Common myeloid progenitor, CD34-positive (primary cell): ENCODE results near the gene B3GLCT.

Source experiments
- CTCF ChIA-PET: fragments of 350-600 bp; sonication (Branson Sonifier 250); formaldehyde crosslinking; loops from one replicate; lab custom pipeline; 2021; ENCODE audit warnings: antibody characterized with exemption; lab: Charles Lee
- POLR2A ChIA-PET: fragments of 350-600 bp; sonication (Branson Sonifier 250); formaldehyde crosslinking; loops from one replicate; lab custom pipeline; 2021; ENCODE audit warnings: antibody characterized with exemption; lab: Charles Lee
- DNase-seq, 3 donors: peaks; one replicate each; pipeline versions ENCODE4 v3.0.0 to v3.0.0-alpha.2; 2013
- H3K27ac ChIP-seq, 2 experiments: 1 replicate in 1 of 2; 2 replicates in 1 of 2; pipeline ENCODE4 v1.7.0; 2013; ENCODE audit warnings: inconsistent platforms in 2 of 2, low read length in 2 of 2, mild to moderate bottlenecking in 2 of 2, low read depth in 1 of 2, moderate library complexity in 1 of 2; ENCODE audit not compliant: severe bottlenecking in 2 of 2, insufficient read depth in 1 of 2, poor library complexity in 1 of 2
- H3K27me3 ChIP-seq, 5 experiments: replicated peaks in 2 of 5; 1 replicate in 3 of 5; 2 replicates in 2 of 5; pipeline versions ENCODE4 v1.6.1 to v1.7.0; 2013; ENCODE audit warnings: low read length in 4 of 5, mild to moderate bottlenecking in 2 of 5, moderate library complexity in 2 of 5, inconsistent platforms in 1 of 5; ENCODE audit not compliant: insufficient read depth in 5 of 5, control insufficient read depth in 4 of 5
- H3K36me3 ChIP-seq, 4 experiments: 1 replicate in 2 of 4; 2 replicates in 2 of 4; pipeline versions ENCODE4 v1.6.1 to v1.7.0; 2013; ENCODE audit warnings: low read length in 3 of 4, control low read depth in 1 of 4, mild to moderate bottlenecking in 1 of 4; ENCODE audit not compliant: control insufficient read depth in 4 of 4, insufficient read depth in 4 of 4
- H3K4me1 ChIP-seq, 4 experiments: 1 replicate in 3 of 4; 2 replicates in 1 of 4; pipeline versions ENCODE4 v1.6.1 to v1.7.1; 2013; ENCODE audit warnings: low read length in 3 of 4, mild to moderate bottlenecking in 3 of 4, control low read depth in 1 of 4, inconsistent platforms in 1 of 4, moderate library complexity in 1 of 4; ENCODE audit not compliant: control insufficient read depth in 4 of 4, insufficient read depth in 4 of 4; ENCODE audit errors: control extremely low read depth in 1 of 4
- H3K4me3 ChIP-seq, 7 experiments: 1 replicate in 4 of 7; 2 replicates in 3 of 7; pipeline versions ENCODE4 v1.5.1 to v1.7.0; 2013; ENCODE audit warnings: mild to moderate bottlenecking in 7 of 7, low read length in 6 of 7, moderate library complexity in 6 of 7, inconsistent platforms in 2 of 7, low read depth in 2 of 7, control low read depth in 1 of 7; ENCODE audit not compliant: insufficient read depth in 4 of 7, control insufficient read depth in 1 of 7; ENCODE audit errors: extremely low read depth in 1 of 7
- H3K9me3 ChIP-seq, 5 experiments: 1 replicate in 4 of 5; 2 replicates in 1 of 5; pipeline versions ENCODE4 v1.6.1 to v1.7.1; 2013; ENCODE audit warnings: low read length in 4 of 5, mild to moderate bottlenecking in 2 of 5, inconsistent platforms in 1 of 5, low read depth in 1 of 5, moderate library complexity in 1 of 5; ENCODE audit not compliant: control insufficient read depth in 4 of 5, insufficient read depth in 2 of 5; ENCODE audit errors: control extremely low read depth in 1 of 5
- WGBS: methylation state at CpG from one replicate; pipeline ENCODE4 v1.1.5; 2013; ENCODE audit not compliant: insufficient coverage; 5-methylcytosine and 5-hydroxymethylcytosine counted together

B3GLCT gene

GRCh38 chr13:31246918-31247317 is 47.1 kb downstream of the B3GLCT start:
- Histone ChIP-seq H3K9me3 (no peaks in the 10 kb centered on the region), H3K27me3 (no peaks in the 10 kb centered on the region), H3K4me3 (no peak overlapping the region), H3K27ac (no peak overlapping the region), H3K4me1 (no peaks in the 10 kb centered on the region), H3K36me3 (no peaks in the 10 kb centered on the region)
- POLR2A ChIA-PET = no interaction called here
- CTCF ChIA-PET = interaction anchor here (3.1 kb wide), 1 partner anchor 11 kb away, joined by 15 read pairs; no protein-coding TSS in a partner anchor
- DNase-seq = no peak
- 96% methylated on average over 4 of the region's 6 CpGs for WGBS

- POLR2A ChIA-PET = no interaction called here
- WGBS = 100% methylated on average over 3 of the region's 3 CpGs
- H3K4me1 ChIP-seq = no peaks in the 10 kb centered on the region
Measured at GRCh38 chr13:31248361-31248760, 48.6 kb downstream of the B3GLCT start.

GRCh38 chr13:31248965-31249539 is 49.3 kb downstream of the B3GLCT start:
- WGBS = 87% methylated on average over 2 of the region's 4 CpGs
- Histone ChIP-seq H3K4me3 (no peak overlapping the region), H3K4me1 (no peaks in the 10 kb centered on the region), H3K27ac (no peak overlapping the region), H3K27me3 (no peaks in the 10 kb centered on the region), H3K36me3 (no peaks in the 10 kb centered on the region), H3K9me3 (peaks cover 0 to 2% (median 0%) of the 10 kb centered on the region in 5 experiments)
- DNase-seq = no peak
- CTCF ChIA-PET = interaction anchor here (1.3 kb wide), 1 partner anchor 13 kb away, joined by 3 read pairs; no protein-coding TSS in a partner anchor
- POLR2A ChIA-PET = interaction anchor here (0.6 kb wide), 2 partner anchors 167 to 516 kb away, joined by 3 to 4 read pairs; no protein-coding TSS in a partner anchor

More at GRCh38 chr13:31248361-31248760, 48.6 kb downstream of the B3GLCT start:
- no peaks in the 10 kb centered on the region for H3K27me3 ChIP-seq
- DNase-seq = no peak
- CTCF ChIA-PET = interaction anchor here (1.3 kb wide), 1 partner anchor 12 kb away, joined by 3 read pairs; no protein-coding TSS in a partner anchor
- H3K27ac ChIP-seq = no peak overlapping the region
- H3K9me3 ChIP-seq = peaks cover 0 to 2% (median 0%) of the 10 kb centered on the region in 5 experiments
- H3K4me3 ChIP-seq = no peak overlapping the region
- no peaks in the 10 kb centered on the region for H3K36me3 ChIP-seq

- CTCF ChIA-PET = no interaction called here
- no peaks in the 10 kb centered on the region for H3K4me1 ChIP-seq
- H3K27me3 ChIP-seq = no peaks in the 10 kb centered on the region
- H3K4me3 ChIP-seq = no peak overlapping the region
- peaks cover 0 to 2% (median 0%) of the 10 kb centered on the region in 5 experiments for H3K9me3 ChIP-seq
- no peak overlapping the region for H3K27ac ChIP-seq
- POLR2A ChIA-PET = no interaction called here
- H3K36me3 ChIP-seq = no peaks in the 10 kb centered on the region
- WGBS = 100% methylated on average over 4 of the region's 7 CpGs
- no peak for DNase-seq
Measured at GRCh38 chr13:31250435-31250834, 50.7 kb downstream of the B3GLCT start.

- ChIA-PET CTCF (no interaction called here), POLR2A (no interaction called here)
- Histone ChIP-seq H3K9me3 (peaks cover 0 to 16% (median 0%) of the 10 kb centered on the region in 5 experiments), H3K4me1 (no peaks in the 10 kb centered on the region), H3K27ac (no peak overlapping the region), H3K36me3 (peaks cover 0 to 8% (median under 1%) of the 10 kb centered on the region in 4 experiments), H3K27me3 (no peaks in the 10 kb centered on the region), H3K4me3 (no peak overlapping the region)
- no peak for DNase-seq
- WGBS = 100% methylated on average over 1 of the region's 2 CpGs
Measured at GRCh38 chr13:31261241-31261640, 61.5 kb downstream of the B3GLCT start.

GRCh38 chr13:31263346-31263745 is 63.6 kb downstream of the B3GLCT start:
- DNase-seq = no peak
- no CpG with 5 or more reads among the region's 1 CpG for WGBS
- no peaks in the 10 kb centered on the region for H3K4me1 ChIP-seq
- no peaks in the 10 kb centered on the region for H3K27me3 ChIP-seq
- no peak overlapping the region for H3K27ac ChIP-seq
- POLR2A ChIA-PET = no interaction called here
- peaks cover 0 to 8% (median under 1%) of the 10 kb centered on the region in 4 experiments for H3K36me3 ChIP-seq
- H3K4me3 ChIP-seq = no peak overlapping the region
- CTCF ChIA-PET = no interaction called here
- peaks cover 0 to 8% (median 0%) of the 10 kb centered on the region in 5 experiments for H3K9me3 ChIP-seq

GRCh38 chr13:31264151-31264550 is 64.4 kb downstream of the B3GLCT start:
- H3K36me3 ChIP-seq = peaks cover 0 to 8% (median under 1%) of the 10 kb centered on the region in 4 experiments
- DNase-seq = no peak
- CTCF ChIA-PET = no interaction called here
- WGBS = 93% methylated on average over 2 of the region's 4 CpGs
- H3K9me3 ChIP-seq = peaks cover 0 to 2% (median 0%) of the 10 kb centered on the region in 5 experiments
- H3K27ac ChIP-seq = no peak overlapping the region
- POLR2A ChIA-PET = no interaction called here
- H3K27me3 ChIP-seq = no peaks in the 10 kb centered on the region
- H3K4me3 ChIP-seq = no peak overlapping the region
- H3K4me1 ChIP-seq = no peaks in the 10 kb centered on the region
